Brain microvascular endothelial cell (primary cell): ENCODE data around the gene POLR3H.

Experiments
- DNase-seq: peaks from one replicate; pipeline ENCODE4 v3.0.0-alpha.2; 2020
- H3K27ac ChIP-seq: fragments of 250-450 bp; sonication (Bioruptor Pico); 2 replicates; pipeline ENCODE4 v1.5.1; 2020; ENCODE audit warnings: mild to moderate bottlenecking, moderate library complexity
- H3K27me3 ChIP-seq: fragments of 250-450 bp; sonication (Bioruptor Pico); replicated peaks from 2 replicates; pipeline ENCODE4 v1.5.1; 2020; ENCODE audit warnings: mild to moderate bottlenecking
- H3K36me3 ChIP-seq: fragments of 250-450 bp; sonication (Bioruptor Pico); replicated peaks from 2 replicates; pipeline ENCODE4 v1.5.1; 2020; ENCODE audit warnings: mild to moderate bottlenecking
- H3K4me3 ChIP-seq: 2 replicates; pipeline ENCODE4 v1.5.1; 2011; ENCODE audit warnings: low read depth, mild to moderate bottlenecking, control low read depth, low read length, moderate library complexity
- in situ Hi-C: cut with HindIII; loops from 2 replicates; pipeline ENCODE4 v1.10.0; 2017; ENCODE audit warnings: low sequenced_read_pairs, low pct_ligation_motif_present
- TF ChIP-seq, protein P1 (sequence below): IDR thresholded peaks from 2 replicates; pipeline ENCODE4 v1.5.1; 2011; ENCODE audit warnings: low read depth, mild to moderate bottlenecking, moderate library complexity, low read length, control low read depth, inconsistent platforms; ENCODE audit errors: missing control alignments

POLR3H gene

DNA sequence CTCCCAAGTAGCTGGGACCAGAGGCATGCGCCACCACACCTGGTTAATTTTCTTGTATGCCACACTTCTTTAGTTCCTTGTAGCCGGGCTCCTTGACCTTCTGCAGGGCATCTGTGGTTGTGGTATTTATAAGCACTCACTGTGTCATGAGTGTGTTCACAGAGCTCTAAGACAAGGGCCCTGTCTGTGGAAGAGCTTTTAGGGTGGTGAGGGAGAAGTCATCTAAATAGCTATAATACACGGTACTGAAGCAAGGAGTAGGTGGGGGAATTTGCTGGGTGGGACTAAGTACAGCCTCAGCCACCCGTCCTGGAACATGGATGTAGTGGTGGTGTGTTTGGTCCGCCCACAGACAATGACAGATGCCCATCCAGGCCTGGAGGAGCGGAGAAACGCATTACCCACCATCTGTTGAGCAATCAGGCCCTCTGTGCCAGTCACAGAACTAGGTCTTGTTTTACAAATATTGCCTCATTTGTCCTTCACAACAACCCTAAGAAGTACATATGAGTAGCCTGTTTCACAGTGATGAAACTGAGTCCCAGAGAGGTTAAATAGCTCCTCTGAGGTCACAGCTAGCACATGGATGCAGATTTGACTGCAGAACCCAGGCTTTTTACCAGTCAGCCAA lies 65.3 kb downstream of the POLR3H start:
- Histone ChIP-seq H3K36me3 (no peaks in the 10 kb centered on the region), H3K27me3 (no peaks in the 10 kb centered on the region), H3K4me3 (no peak overlapping the region), H3K27ac (no peak overlapping the region)
- TF ChIP-seq, protein P1, sequence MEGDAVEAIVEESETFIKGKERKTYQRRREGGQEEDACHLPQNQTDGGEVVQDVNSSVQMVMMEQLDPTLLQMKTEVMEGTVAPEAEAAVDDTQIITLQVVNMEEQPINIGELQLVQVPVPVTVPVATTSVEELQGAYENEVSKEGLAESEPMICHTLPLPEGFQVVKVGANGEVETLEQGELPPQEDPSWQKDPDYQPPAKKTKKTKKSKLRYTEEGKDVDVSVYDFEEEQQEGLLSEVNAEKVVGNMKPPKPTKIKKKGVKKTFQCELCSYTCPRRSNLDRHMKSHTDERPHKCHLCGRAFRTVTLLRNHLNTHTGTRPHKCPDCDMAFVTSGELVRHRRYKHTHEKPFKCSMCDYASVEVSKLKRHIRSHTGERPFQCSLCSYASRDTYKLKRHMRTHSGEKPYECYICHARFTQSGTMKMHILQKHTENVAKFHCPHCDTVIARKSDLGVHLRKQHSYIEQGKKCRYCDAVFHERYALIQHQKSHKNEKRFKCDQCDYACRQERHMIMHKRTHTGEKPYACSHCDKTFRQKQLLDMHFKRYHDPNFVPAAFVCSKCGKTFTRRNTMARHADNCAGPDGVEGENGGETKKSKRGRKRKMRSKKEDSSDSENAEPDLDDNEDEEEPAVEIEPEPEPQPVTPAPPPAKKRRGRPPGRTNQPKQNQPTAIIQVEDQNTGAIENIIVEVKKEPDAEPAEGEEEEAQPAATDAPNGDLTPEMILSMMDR = no peak
- in situ Hi-C loops = no loop called here
- DNase-seq = no peak

DNA sequence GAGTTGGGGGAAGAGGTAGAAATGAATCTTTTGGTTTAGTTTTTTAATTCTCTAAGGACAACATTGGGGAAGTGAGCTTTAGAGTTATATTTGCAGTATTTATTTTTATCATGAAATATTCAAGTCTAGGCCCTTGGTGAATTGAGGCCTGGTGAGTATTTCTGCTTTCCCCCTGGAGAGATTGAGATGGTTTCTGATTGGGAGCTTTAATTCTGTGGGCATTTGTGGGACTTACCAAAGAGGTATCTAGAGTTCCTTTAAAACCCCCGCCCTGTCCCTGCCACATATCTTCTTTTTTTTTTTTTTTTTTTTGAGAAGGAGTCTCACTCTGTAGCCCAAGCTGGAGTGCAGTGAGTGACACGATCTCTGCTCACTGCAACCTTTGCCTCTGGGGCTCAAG lies 65.8 kb downstream of the POLR3H start:
- H3K27me3 ChIP-seq = no peaks in the 10 kb centered on the region
- no peaks in the 10 kb centered on the region for H3K36me3 ChIP-seq
- no peak overlapping the region for H3K4me3 ChIP-seq
- H3K27ac ChIP-seq = no peak overlapping the region
- in situ Hi-C loops = no loop called here
- DNase-seq = no peak
- TF ChIP-seq, protein P1 = no peak
